HuH-7 (cell line): ENCODE data around the gene GNAS.
A peak's percentile ranks its signal among the peaks of the same experiment; 100 is the strongest.

Experiments
- DNase-seq: peaks from one replicate; pipeline ENCODE4 v3.0.0; 2011; ENCODE audit warnings: low spot score

The GNAS gene

GRCh38 chr20:58899512-58899911 is 47.0 kb downstream of the GNAS start:
- DNase-seq, result no peak

GRCh38 chr20:58900397-58900796 is 47.9 kb downstream of the GNAS start:
- no peak for DNase-seq

GRCh38 chr20:58901488-58902402 is 49.2 kb downstream of the GNAS start:
- no peak for DNase-seq

- DNase-seq, result no peak
Measured at GRCh38 chr20:58903614-58904013, 51.1 kb downstream of the GNAS start.

- DNase-seq, result no peak
Measured at GRCh38 chr20:58905236-58905635, 52.7 kb downstream of the GNAS start.

DNA sequence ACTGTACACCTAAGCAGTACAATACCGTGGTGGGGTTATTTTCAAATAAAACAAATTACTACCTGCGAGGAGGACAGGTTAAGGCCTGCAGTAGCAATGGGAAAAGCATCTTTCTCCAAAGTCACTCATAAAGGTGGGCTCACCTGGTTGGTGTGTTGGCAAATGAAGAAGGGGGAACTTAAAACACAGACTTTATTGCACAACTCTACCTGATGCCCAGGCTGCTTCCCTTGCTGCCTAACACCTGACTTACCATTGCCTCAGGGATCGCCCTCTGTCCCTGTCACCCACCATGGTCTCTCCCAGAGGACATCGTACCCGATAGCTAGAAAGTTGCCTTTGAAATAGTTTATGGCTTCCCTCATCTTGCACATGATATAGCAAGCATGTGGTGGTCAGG is 53.6 kb downstream of the GNAS start:
- DNase-seq, result no peak

DNA sequence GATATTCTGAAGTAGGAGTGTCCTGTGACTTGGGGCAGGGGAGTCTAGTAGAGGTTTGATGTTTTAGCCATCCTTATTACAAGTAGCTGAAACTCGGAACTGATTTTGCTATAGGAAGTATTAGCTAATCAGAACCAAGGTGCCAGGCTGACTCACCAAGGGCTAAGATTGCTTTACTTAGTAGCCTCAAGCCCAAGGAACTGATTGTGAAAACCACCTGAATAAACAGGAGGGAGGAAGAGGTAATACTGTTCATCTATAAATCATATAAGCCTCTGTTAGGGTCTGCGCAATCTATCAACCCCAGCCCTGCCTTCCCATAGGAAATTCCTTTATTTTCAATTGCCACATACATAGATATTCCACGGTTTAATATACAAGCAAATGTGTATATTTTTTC is 54.4 kb downstream of the GNAS start:
- no peak for DNase-seq

GRCh38 chr20:58907320-58908137 is 55.0 kb downstream of the GNAS start:
- peak; percentile 25 for DNase-seq

GRCh38 chr20:58908221-58908620 is 55.7 kb downstream of the GNAS start:
- no peak for DNase-seq

GRCh38 chr20:58908941-58909340 is 56.4 kb downstream of the GNAS start:
- no peak for DNase-seq

DNA sequence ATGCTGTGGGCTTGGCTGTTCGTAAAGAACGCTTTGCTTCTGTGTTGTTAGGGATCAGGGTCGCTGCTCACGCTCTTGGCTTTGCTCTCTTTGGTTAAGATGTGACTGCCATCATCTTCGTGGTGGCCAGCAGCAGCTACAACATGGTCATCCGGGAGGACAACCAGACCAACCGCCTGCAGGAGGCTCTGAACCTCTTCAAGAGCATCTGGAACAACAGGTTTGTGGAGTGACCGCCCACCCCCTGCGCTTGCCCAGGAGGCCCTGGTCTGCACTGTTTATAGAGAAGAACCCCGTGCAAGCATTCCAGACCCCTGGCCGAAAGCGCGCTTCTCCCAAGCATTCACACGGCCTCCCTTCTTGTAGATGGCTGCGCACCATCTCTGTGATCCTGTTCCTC is 57.1 kb downstream of the GNAS start:
- DNase-seq, result no peak

- no peak for DNase-seq
Measured at GRCh38 chr20:58910473-58910872, 58.0 kb downstream of the GNAS start.

DNA sequence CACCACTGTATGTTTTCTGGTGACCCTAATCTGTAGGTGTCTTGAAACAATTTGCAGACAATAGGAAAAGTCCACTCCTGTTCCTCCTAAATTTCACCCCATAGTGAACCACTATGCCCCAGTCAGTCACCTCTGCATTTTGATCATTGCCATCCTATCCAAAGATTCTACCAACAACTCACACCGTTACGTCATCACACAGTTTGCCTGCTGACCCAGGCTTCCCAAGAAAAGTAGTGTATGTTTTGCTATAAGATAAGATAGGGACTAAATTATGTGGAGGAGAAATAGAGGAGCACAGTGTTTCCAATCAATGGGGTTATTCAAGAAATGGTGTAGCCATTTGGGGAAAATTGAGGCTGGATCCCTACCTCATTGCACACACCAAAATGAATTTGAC is 58.8 kb downstream of the GNAS start:
- no peak for DNase-seq

DNA sequence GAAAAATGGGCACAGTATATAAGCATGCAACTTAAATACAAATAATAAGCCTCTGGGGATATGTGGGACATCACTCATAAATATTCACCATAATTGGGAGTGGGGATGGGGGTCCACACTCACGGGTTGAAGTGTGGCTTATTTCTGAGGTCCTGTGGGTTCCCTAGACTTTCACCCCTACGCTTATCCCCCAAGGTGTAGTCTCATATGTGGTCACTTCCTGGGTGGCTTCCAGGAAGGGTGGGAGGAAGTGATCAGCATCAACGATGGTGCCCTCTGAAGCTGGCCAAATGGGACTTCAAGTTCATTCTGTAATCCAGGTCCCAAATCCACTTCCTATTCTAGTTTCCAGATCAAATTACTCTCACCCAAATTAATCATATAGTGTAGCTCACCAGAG is 59.5 kb downstream of the GNAS start:
- no peak for DNase-seq

DNA sequence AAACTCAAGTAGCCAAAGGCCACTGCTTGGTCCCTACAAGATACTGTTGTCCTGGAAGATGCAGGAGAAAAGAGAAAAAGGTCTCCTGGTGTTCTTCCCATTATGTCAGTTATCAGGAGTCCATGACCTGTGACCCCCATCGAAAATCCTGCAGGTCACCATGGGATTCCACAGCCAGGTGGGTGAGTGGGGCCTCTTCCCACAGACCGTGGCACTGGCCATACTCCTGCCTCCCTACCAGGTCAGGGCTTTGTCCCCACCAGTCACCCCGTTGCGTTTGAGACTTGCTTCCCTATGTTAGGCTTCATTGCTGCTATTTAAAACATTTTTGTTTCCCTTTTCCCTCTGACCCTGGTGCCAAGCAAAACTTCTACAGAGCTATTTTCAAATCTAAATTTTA is 60.6 kb downstream of the GNAS start:
- DNase-seq, result no peak

DNA sequence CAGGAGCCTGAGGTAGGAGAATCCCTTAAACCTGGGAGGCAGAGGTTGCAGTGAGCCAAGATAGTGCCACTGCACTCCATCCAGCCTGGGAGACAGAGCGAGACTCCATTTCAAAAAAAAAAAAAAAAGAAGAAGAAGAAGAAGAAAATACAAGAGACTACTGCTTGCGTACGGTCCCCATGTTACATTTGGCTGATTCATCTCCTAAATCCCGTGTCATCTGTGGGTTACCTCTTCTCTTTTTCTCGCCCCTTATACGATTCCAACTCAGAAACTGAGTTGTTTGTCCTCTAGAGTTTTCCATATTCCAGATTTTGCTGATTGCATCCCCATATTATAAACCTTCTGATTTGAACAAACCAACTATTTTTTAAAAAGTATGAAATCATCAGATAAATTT is 66.1 kb downstream of the GNAS start:
- no peak for DNase-seq

- DNase-seq, result no peak
Measured at GRCh38 chr20:58921564-58921963, 69.0 kb downstream of the GNAS start.

DNA sequence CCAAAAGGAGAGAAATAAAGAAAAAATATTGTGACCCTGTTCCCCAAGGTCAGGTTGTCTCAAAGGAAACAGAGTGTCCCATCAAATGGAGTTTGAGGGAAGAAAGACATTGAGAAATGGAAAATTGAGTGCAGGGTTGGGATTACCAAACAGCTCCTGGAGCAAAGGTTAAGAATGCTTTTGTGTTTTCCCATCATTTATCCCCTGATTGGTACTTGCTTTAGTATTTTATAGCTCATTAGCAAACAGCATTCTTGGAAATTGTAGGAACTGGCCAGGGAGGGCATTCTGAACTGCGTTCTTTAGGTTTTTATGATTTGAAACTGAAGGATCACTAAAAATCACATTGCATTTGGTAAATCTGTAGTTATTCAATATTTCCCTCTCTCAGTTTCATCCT is 69.5 kb downstream of the GNAS start:
- peak; percentile 30 for DNase-seq

GRCh38 chr20:58923117-58923712 is 70.7 kb downstream of the GNAS start:
- no peak for DNase-seq

- DNase-seq, result no peak
Measured at GRCh38 chr20:58926802-58927489, 74.4 kb downstream of the GNAS start.

- no peak for DNase-seq
Measured at GRCh38 chr20:58927490-58928061, 75.1 kb downstream of the GNAS start.

- DNase-seq, result no peak
Measured at GRCh38 chr20:58930496-58930895, 78.0 kb downstream of the GNAS start.
